H1 (cell line): Measurements from ENCODE around the gene MAML1.

Source experiments
- BRCA1 ChIP-seq: IDR thresholded peaks from 2 replicates; pipeline ENCODE4 v1.6.1; 2012; ENCODE audit warnings: low read depth, low read length, improper control_type of control experiment
- EP300 ChIP-seq, 2 experiments: IDR thresholded peaks; 1 replicate in 1 of 2; 2 replicates in 1 of 2; pipeline ENCODE4 v1.6.1; 2011 to 2012; ENCODE audit warnings: low read depth in 2 of 2, low read length in 2 of 2, mild to moderate bottlenecking in 2 of 2, borderline replicate concordance in 1 of 2, inconsistent platforms in 1 of 2, moderate library complexity in 1 of 2
- HDAC6 ChIP-seq: IDR thresholded peaks from one replicate; pipeline ENCODE4 v1.7.1; 2012; ENCODE audit warnings: low read depth, mild to moderate bottlenecking, inconsistent platforms, low read length, moderate library complexity
- POLR2A ChIP-seq, 2 experiments: IDR thresholded peaks; 1 replicate in 1 of 2; 2 replicates in 1 of 2; pipeline ENCODE4 v1.6.1; 2011; ENCODE audit warnings: low read depth in 2 of 2, low read length in 2 of 2, mild to moderate bottlenecking in 2 of 2; ENCODE audit errors: control extremely low read depth in 1 of 2

DNA sequence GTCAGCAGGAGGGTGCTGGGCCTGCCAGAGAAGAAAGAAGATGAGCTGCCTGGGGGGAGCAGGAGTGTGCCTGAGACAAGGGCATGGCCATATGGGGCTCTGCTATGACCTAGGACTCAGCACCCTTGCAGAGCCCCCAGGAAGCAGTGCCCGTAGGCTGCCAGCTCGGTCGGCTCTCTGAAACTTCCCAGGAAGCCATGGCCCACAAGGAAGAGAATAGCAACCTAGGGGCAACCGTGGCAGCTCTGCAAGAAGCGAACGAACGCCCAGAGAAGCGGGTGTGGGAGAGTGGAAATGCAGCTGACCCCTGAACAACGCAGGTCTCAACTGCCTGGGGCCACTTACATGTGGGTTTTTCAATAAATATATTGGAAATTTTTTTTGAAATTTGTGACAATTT lies 50.5 kb downstream of the MAML1 start:
- TF ChIP-seq HDAC6 = no peak
- no peak for TF ChIP-seq BRCA1
- TF ChIP-seq EP300 (IDR thresholded peaks at IDR 0.05; ENCODE audit: borderline replicate concordance in 1 of 2, low read depth in 2 of 2, low read length in 2 of 2) = no peak
- TF ChIP-seq POLR2A (IDR thresholded peaks at IDR 0.05; ENCODE audit: control extremely low read depth in 1 of 2, low read depth in 2 of 2, low read length in 2 of 2) = no peak
